Bronchial epithelial cell (primary cell): ENCODE results near the gene GLYR1. TPM values are rescaled to one million over a fixed set of nuclear protein-coding genes. Genes with fewer than 3 reads are reported as not detected.

Source experiments
- DNase-seq: peaks from one replicate; pipeline ENCODE4 v3.0.0-alpha.2; 2010; ENCODE audit warnings: low read depth
- FAIRE-seq: peaks from 2 replicates; lab custom pipeline; 2011; peaks lifted over from hg19 to GRCh38; lab: Jason Lieb, UNC
- H3K27me3 ChIP-seq: 2 replicates; pipeline ENCODE4 v1.5.1; 2011; ENCODE audit warnings: low read length; ENCODE audit not compliant: control insufficient read depth, insufficient read depth
- H3K36me3 ChIP-seq: 2 replicates; pipeline ENCODE4 v1.5.1; 2011; ENCODE audit warnings: low read length; ENCODE audit not compliant: control insufficient read depth, insufficient read depth
- H3K4me3 ChIP-seq: 2 replicates; pipeline ENCODE4 v1.5.1; 2011; ENCODE audit warnings: mild to moderate bottlenecking, low read depth, low read length, control low read depth
- CTCF ChIP-seq: IDR thresholded peaks from 2 replicates; pipeline ENCODE4 v1.5.1; 2011; ENCODE audit warnings: mild to moderate bottlenecking, moderate library complexity, low read length, control low read depth, inconsistent platforms; ENCODE audit not compliant: insufficient read depth, severe bottlenecking
- total RNA-seq: library from RNA; depleted of rRNA; stranded (reverse); fragments of >200 nt; gene quantifications from 2 replicates; pipeline ENCODE4 v1.2.1, GENCODE V29; 2014

Gene GLYR1
- total RNA-seq, 1 donor from 2014 or later, result 31.1 TPM

GRCh38 chr16:4855804-4856203, 8.7 kb upstream of the GLYR1 start:
- peaks cover 22% of the 10 kb centered on the region for H3K36me3 ChIP-seq
- no peak for DNase-seq
- TF ChIP-seq CTCF, result no peak
- H3K27me3 ChIP-seq, result no peaks in the 10 kb centered on the region
- no peak for FAIRE-seq
- H3K4me3 ChIP-seq, result no peak overlapping the region

- DNase-seq (no peak), FAIRE-seq (no peak)
- Histone ChIP-seq H3K4me3 (no peak overlapping the region), H3K36me3 (peaks cover 19% of the 10 kb centered on the region), H3K27me3 (no peaks in the 10 kb centered on the region)
- no peak for TF ChIP-seq CTCF
Observed at GRCh38 chr16:4855371-4855770, 8.3 kb upstream of the GLYR1 start.

- DNase-seq, result peak; percentile 72
- FAIRE-seq, result no peak
- no peak for TF ChIP-seq CTCF
- H3K36me3 ChIP-seq, result peaks cover 10% of the 10 kb centered on the region
- H3K27me3 ChIP-seq, result no peaks in the 10 kb centered on the region
- no peak overlapping the region for H3K4me3 ChIP-seq
Observed at GRCh38 chr16:4852221-4852872, 5.3 kb upstream of the GLYR1 start.

- H3K4me3 ChIP-seq, result no peak overlapping the region
- FAIRE-seq (no peak), DNase-seq (no peak)
- no peaks in the 10 kb centered on the region for H3K27me3 ChIP-seq
- no peak for TF ChIP-seq CTCF
- H3K36me3 ChIP-seq, result peaks cover 10% of the 10 kb centered on the region
Observed at GRCh38 chr16:4850211-4850610, 3.1 kb upstream of the GLYR1 start.

GRCh38 chr16:4847774-4848587, 893 bp upstream of the GLYR1 start:
- Histone ChIP-seq H3K27me3 (no peaks in the 10 kb centered on the region), H3K4me3 (peak overlapping the region; percentile 88), H3K36me3 (peaks cover 8% of the 10 kb centered on the region)
- FAIRE-seq, result no peak
- no peak for TF ChIP-seq CTCF
- peak; percentile 73 for DNase-seq

GRCh38 chr16:4846503-4846900, 586 bp downstream of the GLYR1 start:
- no peak for TF ChIP-seq CTCF
- peaks cover 8% of the 10 kb centered on the region for H3K36me3 ChIP-seq
- H3K4me3 ChIP-seq, result peak overlapping the region; percentile 88
- no peaks in the 10 kb centered on the region for H3K27me3 ChIP-seq
- DNase-seq (peak; percentile 68), FAIRE-seq (no peak)
